H9 (cell line): ENCODE data around the gene DOLPP1. TPM values are rescaled to one million over a fixed set of nuclear protein-coding genes. Genes with fewer than 3 reads are reported as not detected.
A peak's percentile ranks its signal among the peaks of the same experiment; 100 is the strongest.

Experiments used
- DNase-seq: peaks from one replicate; pipeline ENCODE4 v3.0.0-alpha.2; 2017
- H2AFZ ChIP-seq: one replicate; pipeline ENCODE4 v1.6.1; 2013; ENCODE audit warnings: mild to moderate bottlenecking, low read length, control low read depth, moderate library complexity
- H2AK5ac ChIP-seq: 2 replicates; pipeline ENCODE4 v1.6.1; 2013; ENCODE audit warnings: low read length, control low read depth, mixed read lengths; ENCODE audit not compliant: insufficient read length
- H2BK120ac ChIP-seq: one replicate; pipeline ENCODE4 v1.6.1; 2013; ENCODE audit warnings: low read depth, mild to moderate bottlenecking, low read length, control low read depth, inconsistent platforms; ENCODE audit not compliant: poor library complexity, severe bottlenecking
- H2BK12ac ChIP-seq: 2 replicates; pipeline ENCODE4 v1.6.1; 2013; ENCODE audit warnings: low read length, control low read depth, mixed read lengths, low read depth; ENCODE audit not compliant: insufficient read length
- H2BK15ac ChIP-seq: 2 replicates; pipeline ENCODE4 v1.6.1; 2013; ENCODE audit warnings: low read depth, low read length, control low read depth
- H2BK20ac ChIP-seq: one replicate; pipeline ENCODE4 v1.6.1; 2013; ENCODE audit warnings: low read depth, mild to moderate bottlenecking, low read length, control low read depth, inconsistent platforms; ENCODE audit not compliant: poor library complexity, severe bottlenecking
- H2BK5ac ChIP-seq: 2 replicates; pipeline ENCODE4 v1.6.1; 2013; ENCODE audit warnings: low read length, control low read depth, mixed read lengths; ENCODE audit not compliant: insufficient read length
- H3K14ac ChIP-seq: 2 replicates; pipeline ENCODE4 v1.6.1; 2013; ENCODE audit warnings: low read length, control low read depth; ENCODE audit not compliant: insufficient read depth
- H3K18ac ChIP-seq: 2 replicates; pipeline ENCODE4 v1.6.1; 2013; ENCODE audit warnings: low read depth, mild to moderate bottlenecking, mixed read lengths, low read length, control low read depth; ENCODE audit not compliant: insufficient read length
- H3K23ac ChIP-seq: 2 replicates; pipeline ENCODE4 v1.6.1; 2013; ENCODE audit warnings: low read length, control low read depth, mixed read lengths, low read depth; ENCODE audit not compliant: insufficient read length
- H3K23me2 ChIP-seq: 2 replicates; pipeline ENCODE4 v1.6.1; 2013; ENCODE audit warnings: low read depth, mild to moderate bottlenecking, mixed read lengths, low read length, control low read depth; ENCODE audit not compliant: insufficient read length, poor library complexity, severe bottlenecking
- H3K27ac ChIP-seq: 2 replicates; pipeline ENCODE4 v1.5.1; 2013; ENCODE audit warnings: low read length, control low read depth, mixed read lengths, low read depth; ENCODE audit not compliant: insufficient read length
- H3K27me3 ChIP-seq: 2 replicates; pipeline ENCODE4 v1.6.1; 2013; ENCODE audit warnings: low read length, control low read depth, inconsistent platforms; ENCODE audit not compliant: insufficient read depth
- H3K4ac ChIP-seq: 2 replicates; pipeline ENCODE4 v1.6.1; 2013; ENCODE audit warnings: low read depth, mild to moderate bottlenecking, control low read depth, inconsistent platforms, low read length, moderate library complexity
- H3K4me1 ChIP-seq: 2 replicates; pipeline ENCODE4 v1.6.1; 2013; ENCODE audit warnings: low read length, control low read depth, inconsistent platforms; ENCODE audit not compliant: insufficient read depth
- H3K4me2 ChIP-seq: 2 replicates; pipeline ENCODE4 v1.6.1; 2013; ENCODE audit warnings: low read length, control low read depth, mixed read lengths; ENCODE audit not compliant: insufficient read length, insufficient read depth
- H3K56ac ChIP-seq: 2 replicates; pipeline ENCODE4 v1.6.1; 2013; ENCODE audit warnings: low read depth, mild to moderate bottlenecking, mixed read lengths, low read length, control low read depth; ENCODE audit not compliant: insufficient read length
- H3K79me1 ChIP-seq: 2 replicates; pipeline ENCODE4 v1.6.1; 2013; ENCODE audit warnings: low read depth, mild to moderate bottlenecking, moderate library complexity, low read length, control low read depth, inconsistent platforms; ENCODE audit not compliant: insufficient read depth, poor library complexity, severe bottlenecking
- H3K79me2 ChIP-seq: 2 replicates; pipeline ENCODE4 v1.6.1; 2013; ENCODE audit warnings: low read length, control low read depth, inconsistent platforms; ENCODE audit not compliant: insufficient read depth
- H3K9ac ChIP-seq: 2 replicates; pipeline ENCODE4 v1.6.1; 2013; ENCODE audit warnings: low read length, control low read depth, mixed read lengths; ENCODE audit not compliant: insufficient read length; ENCODE audit errors: extremely low read depth
- H3K9me3 ChIP-seq: one replicate; pipeline ENCODE4 v1.6.1; 2013; ENCODE audit warnings: low read depth, low read length, inconsistent platforms; ENCODE audit not compliant: control insufficient read depth
- H3T11ph ChIP-seq: one replicate; pipeline ENCODE4 v1.6.1; 2013; ENCODE audit warnings: mild to moderate bottlenecking, low read length, control low read depth, inconsistent platforms
- H4K20me1 ChIP-seq: one replicate; pipeline ENCODE4 v1.6.1; 2013; ENCODE audit not compliant: control insufficient read depth, insufficient read length, insufficient read depth
- H4K5ac ChIP-seq: 2 replicates; pipeline ENCODE4 v1.6.1; 2013; ENCODE audit warnings: low read depth, mild to moderate bottlenecking, mixed read lengths, low read length, control low read depth; ENCODE audit not compliant: insufficient read length
- H4K8ac ChIP-seq: replicated peaks from 2 replicates; pipeline ENCODE4 v1.6.1; 2013; ENCODE audit warnings: low read length, control low read depth, mixed read lengths, low read depth; ENCODE audit not compliant: insufficient read length
- H4K91ac ChIP-seq: 2 replicates; pipeline ENCODE4 v1.6.1; 2013; ENCODE audit warnings: low read depth, mild to moderate bottlenecking, moderate library complexity, mixed read lengths, low read length, control low read depth; ENCODE audit not compliant: insufficient read length
- H3K27ac Mint-ChIP-seq, 3 experiments: 2 replicates in 2 of 3; 3 replicates in 1 of 3; pipeline ENCODE4 v1.8.0; 2020 to 2021; ENCODE audit warnings: mixed read lengths in 3 of 3, mild to moderate bottlenecking in 1 of 3, moderate library complexity in 1 of 3
- H3K27me3 Mint-ChIP-seq: 2 replicates; pipeline ENCODE4 v1.8.0; 2021; ENCODE audit warnings: low read depth, mild to moderate bottlenecking, moderate library complexity, mixed read lengths
- H3K36me3 Mint-ChIP-seq, 3 experiments: 2 replicates in 2 of 3; 3 replicates in 1 of 3; pipeline ENCODE4 v1.8.0; 2020 to 2021; ENCODE audit warnings: low read depth in 3 of 3, mixed read lengths in 3 of 3; ENCODE audit not compliant: insufficient read depth in 1 of 3
- H3K4me1 Mint-ChIP-seq, 2 experiments: 2 replicates each; pipeline ENCODE4 v1.8.0; 2020; ENCODE audit warnings: mixed read lengths in 2 of 2
- H3K4me3 Mint-ChIP-seq, 2 experiments: 2 replicates in 1 of 2; 3 replicates in 1 of 2; pipeline ENCODE4 v1.8.0; 2020 to 2021; ENCODE audit warnings: mild to moderate bottlenecking in 2 of 2, mixed read lengths in 2 of 2, moderate library complexity in 1 of 2
- H3K9me3 Mint-ChIP-seq, 2 experiments: 2 replicates in 1 of 2; 3 replicates in 1 of 2; pipeline ENCODE4 v1.8.0; 2020; ENCODE audit warnings: mild to moderate bottlenecking in 2 of 2, mixed read lengths in 2 of 2, moderate library complexity in 1 of 2
- CTCF ChIP-seq: fragments of 200-600 bp; sonication (generic); conservative IDR thresholded peaks from 3 replicates; pipeline ENCODE4 v1.8.0; 2021; ENCODE audit warnings: antibody characterized with exemption, mild to moderate bottlenecking
- WGBS: extraction: QIAGEN DNeasy Blood & Tissue Kit; methylation state at CpG from one replicate; pipeline ENCODE4 v1.1.7; 2013; ENCODE audit warnings: missing lambda C conversion rate, low lambda C conversion rate, mixed read lengths; ENCODE audit not compliant: insufficient read length; ENCODE audit errors: extremely low coverage; 5-methylcytosine and 5-hydroxymethylcytosine counted together
- total RNA-seq: library from RNA; stranded (reverse); gene quantifications from 2 replicates; pipeline ENCODE4 v1.2.1, GENCODE V29; 2021

The DOLPP1 gene
- total RNA-seq, 1 experiment from 2014 or later, result 42.6 TPM

- H2BK15ac ChIP-seq, result no peak overlapping the region
- H3K79me2 ChIP-seq, result peaks cover 4% of the 10 kb centered on the region; the same call in 1 of the 2 replicates
- DNase-seq, result no peak
- WGBS, result no CpG with 5 or more reads among the region's 64 CpGs
- H3K27ac Mint-ChIP-seq, result no peak overlapping the region
- H3K4me1 ChIP-seq, result no peaks in the 10 kb centered on the region
- no peak overlapping the region for H4K91ac ChIP-seq
- H4K8ac ChIP-seq, result no peak overlapping the region
- no peak overlapping the region for H2BK12ac ChIP-seq
- no peak overlapping the region for H4K5ac ChIP-seq
- no peaks in the 10 kb centered on the region for H3K9me3 ChIP-seq
- no peak overlapping the region for H2BK120ac ChIP-seq
- H3K79me1 ChIP-seq, result no peaks in the 10 kb centered on the region
- H3K18ac ChIP-seq, result no peak overlapping the region
- no peak overlapping the region for H3K14ac ChIP-seq
- peaks cover 0 to 4% (median 0%) of the 10 kb centered on the region in 3 experiments; a peak in 1 of 7 replicates for H3K36me3 Mint-ChIP-seq
- H3K23ac ChIP-seq, result no peak overlapping the region
- H3T11ph ChIP-seq, result no peak overlapping the region
- H3K56ac ChIP-seq, result no peak overlapping the region
- peak overlapping the region; percentile 85 for H3K4me2 ChIP-seq
- no peaks in the 10 kb centered on the region for H4K20me1 ChIP-seq
- peaks cover 26% of the 10 kb centered on the region for H3K27me3 Mint-ChIP-seq
- peak overlapping the region; percentile 94 to 98 for H3K4me3 Mint-ChIP-seq
- H3K27me3 ChIP-seq, result no peaks in the 10 kb centered on the region; the same call in 1 of the 2 replicates
- H3K4me1 Mint-ChIP-seq, result peaks cover 10 to 21% of the 10 kb centered on the region in 2 experiments
- no peak overlapping the region for H2BK20ac ChIP-seq
- H3K23me2 ChIP-seq, result peaks cover 12% of the 10 kb centered on the region
- no peak overlapping the region for H2AFZ ChIP-seq
- H3K9ac ChIP-seq, result no peak overlapping the region
- H2AK5ac ChIP-seq, result no peak overlapping the region
- H2BK5ac ChIP-seq, result no peak overlapping the region
- TF ChIP-seq CTCF, result no peak
- H3K4ac ChIP-seq, result no peak overlapping the region
- H3K9me3 Mint-ChIP-seq, result no peaks in the 10 kb centered on the region
- H3K27ac ChIP-seq, result no peak overlapping the region
Observed at GRCh38 chr9:129109952-129110739, 29.2 kb downstream of the DOLPP1 start.
